CD4-positive, alpha-beta T cell treated with Interleukin-15 for 1 hour (primary cell): ENCODE results near the gene ACSS1.

Experiments
- DNase-seq: peaks from one replicate; pipeline ENCODE4 v3.0.0-alpha.2; 2020

The ACSS1 gene

GRCh38 chr20:24969186-24970029 lies 88.5 kb downstream of the ACSS1 start:
- no peak for DNase-seq

- DNase-seq = no peak
Measured at GRCh38 chr20:24968278-24968800, 89.6 kb downstream of the ACSS1 start.

GRCh38 chr20:24966317-24967012 lies 91.5 kb downstream of the ACSS1 start:
- no peak for DNase-seq

GRCh38 chr20:24965065-24965919 lies 92.6 kb downstream of the ACSS1 start:
- no peak for DNase-seq

- no peak for DNase-seq
Measured at GRCh38 chr20:24964506-24964840, 93.5 kb downstream of the ACSS1 start.

DNA sequence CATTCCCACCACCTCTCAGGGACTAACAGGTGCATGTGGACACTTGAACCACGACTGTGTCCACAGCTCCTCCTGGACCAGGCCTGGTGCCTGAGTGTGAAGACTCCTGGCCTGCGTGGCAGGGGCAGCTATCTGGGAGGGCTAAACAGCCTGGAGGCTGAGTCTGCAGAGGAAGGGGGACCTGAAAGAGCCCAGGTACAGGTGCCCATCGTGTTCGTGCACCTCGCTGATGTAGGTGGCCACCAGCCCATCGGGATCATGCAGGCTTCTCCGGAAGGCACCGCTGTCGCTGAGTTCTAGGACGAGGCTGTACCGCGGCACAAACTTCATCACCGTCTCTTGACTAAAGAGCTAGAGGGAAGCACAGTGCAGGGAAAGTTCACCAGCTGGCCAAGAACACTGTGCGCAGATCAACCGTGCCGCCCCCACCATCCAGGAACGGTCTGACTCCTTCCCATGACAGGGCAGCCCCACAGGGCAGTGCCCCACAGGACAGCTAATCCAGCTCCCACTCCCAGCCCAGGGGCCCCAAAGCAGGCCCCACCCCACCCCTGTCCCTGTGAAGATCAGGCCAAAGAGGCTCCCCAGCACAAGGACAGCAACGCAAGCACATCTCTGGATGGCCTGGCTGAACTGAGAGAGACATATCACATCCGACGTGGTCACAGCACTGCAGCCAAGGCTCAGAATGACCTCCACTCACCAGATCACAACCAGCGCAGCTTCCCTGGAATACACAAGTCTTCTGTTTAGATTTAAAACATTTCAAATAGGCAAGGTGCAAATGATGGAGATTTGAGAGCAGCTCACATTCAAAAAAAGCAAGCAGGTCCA lies 94.0 kb downstream of the ACSS1 start:
- no peak for DNase-seq

- DNase-seq = no peak
Measured at GRCh38 chr20:24962510-24962909, 95.4 kb downstream of the ACSS1 start.

DNA sequence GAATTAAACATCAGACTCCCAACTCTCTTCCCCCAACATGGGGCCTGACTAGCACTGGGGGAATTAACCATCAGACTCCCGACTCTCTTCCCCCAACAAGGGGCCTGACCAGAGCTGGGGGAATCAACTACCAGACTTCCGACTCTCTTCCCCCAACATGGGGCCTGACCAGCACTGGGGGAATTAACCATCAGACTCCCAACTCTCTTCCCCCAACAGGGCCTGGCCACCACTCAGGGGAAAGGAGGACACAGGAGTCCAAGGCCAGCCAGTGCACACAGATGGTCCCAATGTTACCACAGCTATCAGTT lies 95.8 kb downstream of the ACSS1 start:
- no peak for DNase-seq

- DNase-seq = no peak
Measured at GRCh38 chr20:24961384-24962181, 96.4 kb downstream of the ACSS1 start.

DNA sequence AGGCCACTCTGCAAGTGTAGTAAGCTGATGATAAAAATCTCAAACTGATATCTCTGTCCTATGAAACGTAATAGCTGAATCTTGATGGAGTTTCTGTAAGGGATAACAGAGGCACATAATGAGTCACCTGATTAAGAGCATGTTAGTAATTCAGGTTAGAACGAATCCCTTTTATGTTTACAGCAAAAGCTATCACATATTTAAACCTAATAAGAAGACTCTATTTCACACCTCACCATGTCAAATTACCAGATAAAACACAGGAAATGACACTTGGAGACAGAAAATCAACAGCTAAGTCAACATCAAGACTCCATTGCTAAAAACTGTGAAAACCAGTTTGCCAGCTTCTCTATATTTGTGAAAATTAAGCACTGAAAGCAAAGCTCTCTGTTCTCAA lies 97.1 kb downstream of the ACSS1 start:
- DNase-seq = no peak

DNA sequence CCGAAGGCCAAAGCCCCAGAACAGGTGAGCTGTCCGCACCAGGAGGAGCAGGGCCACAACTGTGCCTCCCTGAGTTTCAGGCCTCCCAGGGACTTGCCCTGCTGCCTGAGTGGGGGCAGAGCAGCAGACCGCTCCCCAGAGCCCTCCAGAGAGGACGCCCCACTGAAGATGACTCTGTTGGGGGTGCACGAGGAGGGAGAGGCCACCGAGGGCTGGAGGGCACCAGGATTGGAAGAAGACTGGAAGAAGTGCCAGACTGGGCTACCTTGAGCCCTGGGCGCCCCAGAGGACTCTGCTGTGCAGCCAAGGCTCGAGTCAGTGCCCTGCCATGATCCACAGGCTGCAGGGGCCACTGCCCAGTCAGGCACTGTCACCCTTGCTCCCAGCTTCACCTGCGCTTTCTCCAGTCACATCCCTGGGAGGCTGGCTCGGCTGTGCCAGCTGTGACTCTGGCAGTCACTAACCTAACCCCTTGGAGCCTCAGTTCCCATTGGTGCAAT lies 97.6 kb downstream of the ACSS1 start:
- DNase-seq = no peak

DNA sequence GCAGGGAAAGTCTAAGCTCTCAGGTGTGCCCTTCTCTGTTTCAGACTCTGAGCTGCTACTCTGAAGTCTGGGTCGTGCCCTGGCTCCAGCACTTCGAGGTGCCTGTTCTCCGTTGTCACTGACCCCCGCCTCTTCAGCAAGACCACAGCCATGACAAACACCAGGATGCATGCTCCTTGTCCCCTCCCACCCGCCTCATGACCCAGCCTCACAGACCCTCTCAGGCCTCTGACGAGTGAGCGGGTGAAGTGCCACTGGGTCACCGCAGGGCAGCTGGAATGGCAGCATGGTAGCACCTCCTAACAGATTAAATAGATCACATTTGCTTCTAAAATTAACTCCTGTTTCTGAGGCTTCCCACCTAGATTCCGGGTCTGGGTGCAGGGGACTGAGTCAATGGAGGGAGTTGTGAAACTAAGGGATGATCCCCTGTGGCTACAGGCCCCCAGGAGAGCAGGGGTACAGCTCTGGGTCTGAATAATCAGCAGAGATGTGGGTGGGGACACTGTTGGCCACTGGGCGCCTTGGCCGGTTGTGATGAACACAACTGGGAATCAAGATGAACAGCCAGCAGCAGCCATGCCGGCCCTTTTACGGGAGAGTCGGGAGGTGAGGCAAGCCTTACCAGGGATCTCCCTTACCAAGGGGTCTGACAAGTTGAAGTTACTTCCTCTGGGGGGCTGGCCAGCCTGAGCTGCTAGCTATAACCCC lies 98.2 kb downstream of the ACSS1 start:
- DNase-seq = no peak

DNA sequence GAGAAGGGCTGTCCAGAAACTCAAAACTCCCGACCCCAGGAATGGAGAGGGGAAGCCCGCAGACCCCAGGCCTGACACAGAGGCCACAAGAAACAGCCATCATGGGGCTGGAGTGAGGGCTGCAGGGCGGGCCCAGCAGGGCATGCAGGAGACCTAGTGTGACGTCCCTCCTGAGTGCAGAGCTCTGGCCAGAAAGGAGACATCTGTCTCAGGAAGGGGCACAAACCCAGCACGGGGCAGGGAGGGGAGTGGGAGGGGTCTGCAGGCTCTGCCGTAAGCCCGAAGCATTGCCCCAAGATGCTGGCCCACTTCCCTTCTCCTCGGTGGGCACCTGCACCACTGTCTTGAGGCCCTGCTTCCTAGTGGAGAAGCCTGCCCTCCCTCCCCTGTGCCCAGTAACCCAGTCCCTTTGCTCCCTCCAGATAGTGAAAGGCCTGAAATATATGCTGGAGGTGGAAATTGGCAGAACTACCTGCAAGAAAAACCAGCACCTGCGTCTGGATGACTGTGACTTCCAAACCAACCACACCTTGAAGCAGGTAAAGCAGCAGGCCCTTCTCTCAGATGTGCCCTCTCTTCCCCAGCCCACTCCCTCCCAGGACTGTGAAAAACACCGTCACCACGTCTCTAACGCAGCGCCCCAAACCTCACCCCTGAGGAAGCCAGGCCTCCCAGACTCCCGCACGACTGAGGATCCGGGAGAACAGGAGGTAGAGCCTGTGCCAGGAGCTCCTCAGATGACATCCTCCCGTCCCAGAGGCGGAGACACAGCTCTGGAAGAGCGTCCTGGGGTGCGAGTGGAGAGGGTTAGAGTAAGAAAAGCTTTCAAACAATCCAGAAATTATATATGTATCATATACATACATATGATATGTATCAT lies 99.2 kb downstream of the ACSS1 start:
- DNase-seq = no peak

GRCh38 chr20:24957326-24958016 lies 100.5 kb downstream of the ACSS1 start:
- no peak for DNase-seq
